Hepatocyte (in vitro differentiated cells): ENCODE data around the gene NDUFV2. TPM values are rescaled to one million over a fixed set of nuclear protein-coding genes. Genes with fewer than 3 reads are reported as not detected.

Experiments used
- DNase-seq: peaks from one replicate; pipeline ENCODE4 v3.0.0-alpha.2; 2016; ENCODE audit warnings: low spot score
- H2AFZ ChIP-seq: fragments of 200-600 bp; sonication (generic); 2 replicates; pipeline ENCODE4 v1.6.0; 2016; ENCODE audit warnings: antibody characterized with exemption, mild to moderate bottlenecking
- H3K27ac ChIP-seq: fragments of 200-600 bp; sonication (generic); 2 replicates; pipeline ENCODE4 v1.5.1; 2016; ENCODE audit warnings: mild to moderate bottlenecking
- H3K27me3 ChIP-seq: fragments of 200-600 bp; sonication (generic); 2 replicates; pipeline ENCODE4 v1.6.1; 2016
- H3K36me3 ChIP-seq: fragments of 200-600 bp; sonication (generic); replicated peaks from 2 replicates; pipeline ENCODE4 v1.5.1; 2016; ENCODE audit warnings: low read depth; ENCODE audit not compliant: insufficient read depth
- H3K4me1 ChIP-seq: fragments of 200-600 bp; sonication (generic); 2 replicates; pipeline ENCODE4 v1.5.1; 2016; ENCODE audit warnings: mild to moderate bottlenecking, moderate library complexity; ENCODE audit not compliant: insufficient read depth
- H3K4me2 ChIP-seq: fragments of 200-600 bp; sonication (generic); 2 replicates; pipeline ENCODE4 v1.6.0; 2016
- H3K4me3 ChIP-seq: fragments of 200-600 bp; sonication (generic); 2 replicates; pipeline ENCODE4 v1.5.1; 2016; ENCODE audit warnings: mild to moderate bottlenecking
- H3K79me2 ChIP-seq: fragments of 200-600 bp; sonication (generic); 2 replicates; pipeline ENCODE4 v1.6.0; 2017; ENCODE audit warnings: mild to moderate bottlenecking
- H3K9me2 ChIP-seq: fragments of 200-600 bp; sonication (generic); replicated peaks from 2 replicates; pipeline ENCODE4 v1.6.0; 2017; ENCODE audit warnings: mild to moderate bottlenecking; ENCODE audit not compliant: insufficient read depth
- H3K9me3 ChIP-seq: fragments of 200-600 bp; sonication (generic); 2 replicates; pipeline ENCODE4 v1.5.1; 2016; ENCODE audit warnings: low read depth, mild to moderate bottlenecking
- H4K20me1 ChIP-seq: fragments of 200-600 bp; sonication (generic); 2 replicates; pipeline ENCODE4 v1.6.0; 2016; ENCODE audit warnings: mild to moderate bottlenecking; ENCODE audit not compliant: insufficient read depth, poor library complexity, severe bottlenecking
- CTCF ChIP-seq: fragments of 200-600 bp; sonication (generic); IDR thresholded peaks from 2 replicates; pipeline ENCODE4 v1.5.1; 2016; ENCODE audit warnings: antibody characterized with exemption, mild to moderate bottlenecking; ENCODE audit not compliant: poor library complexity
- EZH2 ChIP-seq: fragments of 200-600 bp; sonication (generic); IDR thresholded peaks from 2 replicates; pipeline ENCODE4 v1.6.1; 2016; ENCODE audit warnings: antibody characterized with exemption, mild to moderate bottlenecking, borderline replicate concordance
- EZH2phosphoT487 ChIP-seq: fragments of 200-600 bp; sonication (generic); IDR thresholded peaks from one replicate; pipeline ENCODE4 v1.6.1; 2018; ENCODE audit warnings: antibody characterized with exemption, mild to moderate bottlenecking, low read depth, moderate library complexity; ENCODE audit not compliant: unreplicated experiment, severe bottlenecking
- WGBS: methylation state at CpG from one replicate; pipeline ENCODE4 v1.1.6; 2016; ENCODE audit warnings: low lambda C conversion rate; ENCODE audit errors: missing lambda C conversion rate; 5-methylcytosine and 5-hydroxymethylcytosine counted together
- polyA plus RNA-seq: library from polyadenylated mRNA; unstranded; fragments of >200 nt; fragmentation: Nextera tagmentation; extraction: Ambion mirVana; gene quantifications from 2 replicates; pipeline ENCODE4 v1.2.1, GENCODE V29; 2016
- total RNA-seq: library from RNA; depleted of rRNA; stranded (reverse); fragments of >200 nt; gene quantifications from 2 replicates; pipeline ENCODE4 v1.2.3, GENCODE V29; 2014

NDUFV2 gene
- total and polyA plus RNA-seq, 2 experiments from 2014 or later: 178 to 238 TPM

- Histone ChIP-seq H3K4me1 (no peaks in the 10 kb centered on the region), H3K4me3 (no peak overlapping the region), H3K9me3 (no peaks in the 10 kb centered on the region), H4K20me1 (peaks cover 35% of the 10 kb centered on the region), H3K36me3 (no peaks in the 10 kb centered on the region), H3K4me2 (no peak overlapping the region), H2AFZ (no peak overlapping the region), H3K79me2 (peaks cover 87% of the 10 kb centered on the region), H3K27me3 (no peaks in the 10 kb centered on the region), H3K9me2 (no peaks in the 10 kb centered on the region), H3K27ac (no peak overlapping the region)
- no peak for DNase-seq
- TF ChIP-seq EZH2phosphoT487 (no peak), EZH2 (no peak), CTCF (no peak)
- WGBS: 91% methylated on average over 4 of the region's 4 CpGs
Observed at GRCh38 chr18:9172506-9173127, 70.1 kb downstream of the NDUFV2 start.

- Histone ChIP-seq H3K4me3 (no peak overlapping the region), H3K36me3 (no peaks in the 10 kb centered on the region), H3K27ac (no peak overlapping the region), H3K4me2 (no peak overlapping the region), H3K27me3 (no peaks in the 10 kb centered on the region), H3K79me2 (peaks cover 91% of the 10 kb centered on the region), H3K4me1 (no peaks in the 10 kb centered on the region), H3K9me2 (no peaks in the 10 kb centered on the region), H4K20me1 (peaks cover 43% of the 10 kb centered on the region), H2AFZ (no peak overlapping the region), H3K9me3 (no peaks in the 10 kb centered on the region)
- no peak for DNase-seq
- TF ChIP-seq EZH2 (no peak), EZH2phosphoT487 (no peak), CTCF (no peak)
- WGBS: 95% methylated on average over 6 of the region's 6 CpGs
Observed at GRCh38 chr18:9173770-9174233, 71.3 kb downstream of the NDUFV2 start.

- Histone ChIP-seq H3K9me3 (no peaks in the 10 kb centered on the region), H3K9me2 (no peaks in the 10 kb centered on the region), H3K4me1 (no peaks in the 10 kb centered on the region), H3K27me3 (no peaks in the 10 kb centered on the region), H3K4me2 (no peak overlapping the region), H3K79me2 (peaks cover 92% of the 10 kb centered on the region), H3K4me3 (no peak overlapping the region), H2AFZ (no peak overlapping the region), H3K27ac (no peak overlapping the region), H4K20me1 (peaks cover 43% of the 10 kb centered on the region), H3K36me3 (no peaks in the 10 kb centered on the region)
- TF ChIP-seq EZH2phosphoT487 (no peak), EZH2 (no peak), CTCF (no peak)
- WGBS: 96% methylated on average over 4 of the region's 4 CpGs
- DNase-seq: no peak
Observed at GRCh38 chr18:9174302-9174701, 71.8 kb downstream of the NDUFV2 start.
